HL-60 (cell line): Measurements from ENCODE around the gene MVB12A.

Experiments used
- CTCF ChIP-seq: IDR thresholded peaks from one replicate; pipeline ENCODE4 v1.5.1; 2011; ENCODE audit warnings: low read length, control low read depth, inconsistent platforms; ENCODE audit not compliant: insufficient read depth
- GABPA ChIP-seq: IDR thresholded peaks from 2 replicates; pipeline ENCODE4 v1.6.1; 2012; ENCODE audit warnings: low read depth
- POLR2AphosphoS5 ChIP-seq: IDR thresholded peaks from 2 replicates; pipeline ENCODE4 v1.6.1; 2012; ENCODE audit warnings: low read depth
- REST ChIP-seq: IDR thresholded peaks from 2 replicates; pipeline ENCODE4 v1.6.1; 2012; ENCODE audit warnings: low read depth; ENCODE audit not compliant: insufficient replicate concordance
- SPI1 ChIP-seq: IDR thresholded peaks from 2 replicates; pipeline ENCODE4 v1.6.1; 2012; ENCODE audit warnings: low read depth, mild to moderate bottlenecking, borderline replicate concordance

- TF ChIP-seq CTCF (no peak), POLR2AphosphoS5 (no peak), GABPA (no peak), REST (no peak), SPI1 (no peak)
Measured at GRCh38 chr19:17450264-17451075, 30.6 kb downstream of the MVB12A start.
